GM15510 (cell line): ENCODE data around the gene CCR3.

Experiments used
- POLR2A ChIP-seq: IDR thresholded peaks from 3 replicates; pipeline ENCODE4 v1.6.1; 2011; ENCODE audit warnings: borderline replicate concordance; ENCODE audit not compliant: insufficient read length; ENCODE audit errors: extremely low read depth

CCR3 gene

DNA sequence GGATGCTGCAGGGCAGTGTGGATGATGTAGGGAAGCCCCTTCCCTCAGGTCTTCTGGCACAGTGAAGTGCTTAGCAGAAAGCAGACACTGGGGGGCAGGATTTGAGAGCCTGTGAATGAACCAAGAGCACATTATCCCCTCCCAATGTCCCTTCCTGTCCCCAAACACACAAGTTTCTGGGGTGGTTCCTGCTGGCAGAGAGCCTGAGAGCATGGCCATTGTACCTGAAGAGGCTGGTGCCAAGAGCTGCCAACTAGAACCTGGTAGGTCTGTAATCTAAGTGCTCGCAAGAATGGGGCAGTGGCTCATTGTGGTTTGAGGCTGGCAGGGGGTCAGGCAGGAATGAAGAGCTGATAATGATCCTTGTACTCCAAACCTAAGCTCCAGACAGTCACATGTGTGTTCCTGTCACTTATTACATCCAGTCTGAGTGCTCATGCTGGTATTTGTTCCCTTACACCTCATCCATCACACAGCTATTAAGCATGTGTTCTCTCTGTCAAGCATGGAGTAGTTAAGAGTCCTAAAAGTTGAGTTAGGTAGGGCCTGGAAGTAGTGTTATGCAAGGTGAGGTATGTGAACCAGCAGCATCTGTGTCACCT lies 27.4 kb upstream of the CCR3 start:
- TF ChIP-seq POLR2A = no peak

DNA sequence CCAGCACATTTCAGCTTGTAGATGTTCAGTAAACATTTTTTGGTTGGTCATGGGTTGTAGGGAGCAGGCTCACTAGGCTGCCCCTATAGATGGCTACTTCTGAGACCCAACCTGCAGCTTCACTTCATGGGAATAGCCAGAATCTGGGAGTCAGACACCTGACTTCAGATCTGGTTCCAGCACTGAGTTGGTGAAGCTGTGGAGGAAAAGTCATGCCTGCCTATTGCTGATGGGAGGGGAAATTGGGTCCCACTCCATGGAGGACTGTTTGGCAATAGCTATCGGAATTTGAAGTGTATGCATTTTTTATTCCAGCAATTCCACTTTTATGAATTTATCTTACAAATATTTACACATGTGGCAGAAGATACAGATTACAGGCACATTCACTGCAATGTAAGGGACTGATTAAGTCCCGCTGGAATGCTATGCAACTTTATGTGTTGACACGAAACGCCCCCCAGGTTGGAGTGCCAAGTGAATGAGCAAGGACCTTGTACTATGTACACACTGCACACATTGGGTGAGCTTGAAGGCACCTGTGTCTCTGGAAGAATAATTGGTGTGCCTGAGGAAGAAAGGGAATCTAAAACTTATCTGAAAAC lies 26.3 kb upstream of the CCR3 start:
- TF ChIP-seq POLR2A = no peak

DNA sequence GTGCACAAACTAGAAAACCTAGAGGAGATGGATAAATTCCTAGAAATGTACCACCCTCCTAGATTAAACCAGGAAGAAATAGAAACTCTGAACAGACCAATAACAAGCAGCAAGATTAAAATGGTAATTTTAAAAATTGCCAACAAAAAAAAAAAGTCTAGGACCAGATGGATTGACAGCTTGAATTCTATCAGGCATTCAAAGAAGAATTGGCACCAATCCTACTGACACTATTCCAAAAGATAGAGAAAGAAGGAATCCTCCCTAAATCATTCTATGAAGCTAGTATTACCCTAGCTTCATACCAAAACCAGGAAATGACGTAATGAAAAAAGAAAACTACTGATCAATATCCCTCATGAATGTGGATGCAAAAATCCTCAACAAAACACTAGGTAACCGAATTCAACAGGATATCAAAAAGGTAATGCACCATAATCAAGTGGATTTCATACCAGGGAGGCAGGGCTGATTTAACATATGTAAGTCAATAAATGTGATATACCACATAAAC lies 24.0 kb upstream of the CCR3 start:
- TF ChIP-seq POLR2A = no peak

DNA sequence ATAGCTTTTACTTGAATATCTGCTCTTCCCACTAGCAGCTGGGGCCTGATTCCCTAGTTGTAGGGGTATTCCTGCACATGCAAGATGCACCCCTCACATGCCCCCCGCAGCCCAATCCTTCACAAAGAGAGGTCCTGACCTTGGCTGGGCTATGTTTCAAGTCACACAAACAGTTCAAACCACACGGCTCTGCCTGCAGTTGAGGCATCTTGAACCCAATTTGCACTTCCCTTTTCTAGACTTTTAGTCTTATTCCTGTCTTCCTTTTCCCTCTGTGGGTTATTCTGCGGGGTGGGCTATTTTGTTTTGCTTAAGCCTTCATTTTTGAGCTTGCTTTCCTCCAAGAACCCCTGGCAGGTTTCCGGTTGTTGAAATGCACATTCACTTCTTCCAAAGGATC lies 20.9 kb upstream of the CCR3 start:
- TF ChIP-seq POLR2A = no peak

DNA sequence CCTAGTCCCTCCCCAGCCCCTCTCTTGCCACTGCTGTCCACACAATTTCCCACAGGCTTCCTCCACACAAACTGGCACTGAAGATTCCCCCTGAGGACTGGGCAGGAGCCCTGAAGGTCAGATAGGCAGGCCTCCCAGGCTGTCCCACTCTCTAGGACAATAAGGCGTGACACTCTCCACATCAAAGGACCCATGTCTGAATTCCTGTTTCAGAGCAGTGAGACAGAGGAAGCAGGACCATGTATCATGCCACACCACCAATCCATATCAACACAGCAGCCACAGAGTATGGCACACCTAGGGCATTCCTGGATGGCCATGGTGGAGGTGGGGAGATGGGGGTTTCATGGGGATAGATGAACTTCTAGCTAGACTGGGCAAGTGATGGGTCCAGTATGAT lies 20.3 kb upstream of the CCR3 start:
- TF ChIP-seq POLR2A = no peak

DNA sequence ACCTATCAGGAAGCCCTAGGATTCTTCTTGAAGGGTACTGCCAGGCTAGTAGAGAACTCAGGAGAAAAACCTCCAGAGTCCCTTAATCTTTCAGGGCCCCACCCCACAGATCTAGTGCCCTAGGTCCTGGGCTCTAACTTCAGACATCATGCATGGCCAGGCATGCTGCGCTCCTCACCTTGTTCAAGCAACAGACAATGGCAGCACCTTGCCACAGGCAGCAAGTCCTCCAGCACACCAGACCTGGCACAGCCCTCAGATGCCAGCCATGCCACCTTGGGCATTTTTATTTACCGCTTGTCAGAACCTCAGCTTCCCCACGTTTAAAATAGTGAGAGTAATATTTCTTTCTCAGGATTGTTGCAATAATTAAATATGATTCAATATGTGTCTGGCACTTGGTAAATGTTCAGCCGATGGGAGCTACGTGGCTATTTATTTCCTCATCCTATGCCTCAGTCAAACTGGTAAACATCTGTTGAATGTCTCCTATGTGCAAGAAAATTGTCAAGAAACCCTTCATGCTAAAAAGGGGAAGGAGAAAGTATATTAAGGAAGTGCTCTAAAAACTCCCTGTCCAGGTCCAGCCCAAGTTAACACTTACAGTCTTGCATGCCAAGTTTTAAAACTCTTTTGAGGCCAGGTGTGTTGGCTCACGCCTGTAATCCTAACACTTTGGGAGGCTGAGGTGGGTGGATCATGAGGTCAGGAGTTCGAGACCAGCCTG lies 19.7 kb upstream of the CCR3 start:
- no peak for TF ChIP-seq POLR2A

DNA sequence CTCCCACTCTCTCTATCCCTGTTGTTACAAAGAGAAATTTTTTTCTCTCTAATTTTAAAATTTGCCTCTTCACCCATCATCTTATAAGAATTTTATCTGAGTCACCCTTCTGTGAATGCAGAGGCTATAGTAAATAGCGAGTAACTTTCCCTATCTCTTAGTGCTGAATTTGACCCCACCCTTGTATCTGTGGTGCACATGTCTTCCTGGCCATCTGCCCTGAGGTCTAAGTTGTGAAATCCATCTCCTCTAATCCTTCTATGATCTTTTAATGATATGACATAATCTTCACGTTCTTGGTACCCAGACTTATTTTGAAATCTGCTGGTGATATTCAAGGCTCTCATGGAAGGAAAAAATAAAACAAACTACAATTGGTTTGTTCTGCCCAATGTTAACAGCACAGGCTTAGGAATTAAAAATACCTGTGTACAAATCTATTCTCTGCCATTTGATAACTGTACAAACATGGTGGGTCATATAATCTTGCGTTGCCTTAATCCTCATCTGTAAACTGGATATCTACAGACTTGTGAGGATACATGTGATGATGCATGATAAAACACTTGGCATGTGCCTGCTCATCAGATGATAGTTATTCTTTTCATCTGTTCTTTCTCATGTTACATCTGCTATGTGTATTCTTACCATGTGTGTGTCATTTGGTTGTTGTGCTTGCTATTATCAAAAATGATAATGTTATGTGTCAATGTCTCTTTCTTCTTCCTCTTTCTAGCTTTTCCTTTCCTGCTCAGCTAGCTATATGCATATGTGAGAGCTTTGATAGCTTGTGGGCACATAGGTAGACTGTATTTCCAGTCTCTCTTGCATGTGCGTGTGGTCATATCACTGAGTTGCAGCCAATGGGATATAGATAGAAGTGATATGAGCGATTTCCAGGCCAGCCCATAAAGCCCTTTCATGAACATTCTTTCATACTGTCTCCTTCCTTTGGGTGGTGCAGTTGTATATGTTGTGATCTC lies 13.7 kb upstream of the CCR3 start:
- TF ChIP-seq POLR2A = no peak

DNA sequence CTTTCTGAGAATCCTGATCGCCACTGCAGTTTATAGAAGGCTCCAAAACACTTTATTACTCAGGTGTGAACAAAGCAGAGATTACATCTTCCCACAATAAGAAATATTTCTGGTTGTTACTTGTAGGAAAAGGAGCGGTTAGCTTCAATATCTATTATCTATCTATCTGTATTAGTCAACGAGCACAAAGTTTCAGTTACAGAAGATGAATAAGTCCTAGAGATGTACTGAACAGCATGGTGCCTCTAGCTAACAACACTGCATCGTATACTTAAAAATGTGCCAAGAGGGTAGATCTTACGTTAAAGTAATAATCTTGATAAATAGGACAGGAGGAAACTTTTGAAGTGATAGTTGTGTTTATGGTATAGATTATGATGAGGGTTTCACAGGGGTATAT lies 10.9 kb upstream of the CCR3 start:
- no peak for TF ChIP-seq POLR2A

DNA sequence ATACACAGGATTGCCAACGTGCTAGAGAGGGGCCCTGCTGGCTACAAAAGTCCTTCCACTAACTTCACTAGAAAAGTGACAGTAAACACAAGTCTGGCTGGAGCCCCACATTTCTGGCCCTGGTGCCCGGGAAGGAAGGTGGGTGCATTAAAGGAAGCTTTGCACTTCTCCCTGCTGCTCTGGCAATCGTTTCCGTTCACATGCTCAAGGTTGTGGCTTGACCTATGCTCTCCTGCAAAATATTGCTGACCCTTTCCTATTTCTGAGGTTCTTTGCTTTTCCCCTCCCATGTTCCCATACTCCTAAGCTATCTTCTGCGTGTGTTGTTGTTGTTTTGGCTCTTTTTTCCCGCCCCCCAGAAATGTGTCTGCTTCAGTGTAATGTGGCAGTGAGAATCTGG lies 9.1 kb upstream of the CCR3 start:
- no peak for TF ChIP-seq POLR2A

DNA sequence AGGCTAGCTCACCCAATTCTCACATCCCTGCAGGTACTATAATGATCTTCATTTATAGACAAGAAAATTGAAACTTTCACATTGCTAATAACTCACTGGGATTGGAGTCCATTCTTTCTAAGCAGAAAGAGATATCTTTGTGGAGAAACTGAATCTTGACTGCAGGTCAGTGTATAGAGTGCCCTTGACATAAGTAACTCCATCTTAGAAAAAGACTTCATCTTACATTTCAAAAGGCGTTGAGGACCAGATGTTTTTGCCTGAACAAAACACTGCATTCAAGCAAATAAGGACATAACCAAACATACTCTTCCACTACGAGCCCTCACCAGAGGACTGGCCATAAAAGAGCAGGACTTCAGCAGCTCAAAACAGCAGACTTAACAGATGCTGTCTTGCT lies 6.8 kb upstream of the CCR3 start:
- no peak for TF ChIP-seq POLR2A

DNA sequence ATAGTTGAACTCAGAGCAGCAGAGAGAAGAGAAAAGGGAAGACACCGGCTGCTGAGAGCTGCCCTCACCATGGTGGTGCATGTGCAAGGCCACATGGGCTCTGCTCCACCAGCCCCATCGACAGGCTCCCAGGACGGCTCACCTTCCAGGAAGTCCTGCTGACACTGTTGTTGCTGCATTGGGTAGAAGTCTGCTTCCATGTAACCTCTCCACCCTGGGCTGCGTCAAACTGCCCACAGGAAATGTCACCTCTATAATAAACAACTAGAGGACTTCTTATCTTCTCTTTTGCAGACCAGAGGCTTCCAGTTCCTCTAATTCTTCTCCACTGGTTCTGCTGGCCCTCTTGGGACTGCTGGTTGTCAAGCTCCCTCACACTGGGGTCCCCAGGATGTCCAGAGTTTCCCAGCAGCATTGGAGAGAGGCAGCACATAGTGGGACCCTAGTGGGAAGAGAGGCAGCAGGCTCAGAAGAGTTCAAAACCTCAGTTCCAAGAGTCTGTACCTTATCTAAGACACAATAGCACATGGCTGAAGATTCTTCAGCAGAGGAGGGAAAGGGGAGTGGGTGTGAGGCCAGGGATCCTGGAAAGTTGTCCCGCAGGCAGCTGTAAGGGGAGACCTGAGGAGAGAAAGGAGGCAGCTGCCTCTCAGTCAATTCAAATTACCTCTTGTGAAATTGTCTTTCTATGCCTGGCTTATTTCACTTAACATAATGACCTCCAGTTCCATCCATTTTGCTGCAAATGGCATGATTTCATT lies 5.8 kb upstream of the CCR3 start:
- no peak for TF ChIP-seq POLR2A

DNA sequence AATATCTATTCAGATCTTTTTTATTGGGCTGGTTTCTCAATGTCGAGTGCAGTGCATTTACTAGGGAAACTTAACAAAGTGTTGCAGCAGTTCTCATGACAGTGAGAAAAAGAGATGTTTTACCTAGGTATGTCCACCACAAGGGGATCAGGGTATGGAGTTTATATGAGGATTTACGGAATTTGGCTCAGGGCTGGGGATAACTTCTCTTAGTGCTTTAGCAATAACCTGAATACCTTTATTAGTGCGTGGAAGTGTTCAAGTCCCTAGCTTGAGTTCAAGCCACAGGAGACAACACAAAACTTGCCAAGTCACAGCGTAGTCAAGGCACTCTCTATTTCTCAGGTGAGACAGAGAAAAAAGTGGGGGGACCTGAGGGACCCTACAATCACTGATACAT lies 3.9 kb upstream of the CCR3 start:
- no peak for TF ChIP-seq POLR2A

DNA sequence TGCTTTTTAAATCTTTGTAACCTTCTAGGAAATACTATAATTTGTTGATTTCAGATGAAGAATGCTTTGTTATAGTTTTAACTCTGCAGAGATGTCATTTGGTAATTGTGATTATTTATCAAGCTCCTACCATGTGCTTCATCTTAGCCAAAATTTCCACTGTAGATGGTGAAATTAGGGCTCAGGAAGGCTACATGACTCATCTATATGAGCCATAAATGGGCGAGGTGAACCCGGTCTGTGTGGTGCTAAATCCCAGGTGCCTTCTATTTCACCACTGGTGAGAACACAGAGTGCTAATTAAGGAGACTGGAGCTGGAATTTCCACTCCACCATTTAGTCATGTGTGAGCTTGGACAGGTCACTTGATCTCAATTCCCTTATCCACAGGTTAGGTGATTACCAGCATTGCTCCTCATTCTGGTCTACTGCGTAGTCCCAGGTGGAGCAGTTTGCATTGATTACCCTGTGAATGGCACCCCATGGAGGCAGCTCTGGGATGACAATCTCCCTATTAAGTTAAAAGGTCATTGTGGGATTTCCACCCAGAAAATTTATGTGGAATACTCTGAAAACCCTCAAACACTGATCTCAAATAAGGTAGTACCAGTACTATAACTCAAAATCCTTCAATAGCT lies 2.8 kb upstream of the CCR3 start:
- no peak for TF ChIP-seq POLR2A

DNA sequence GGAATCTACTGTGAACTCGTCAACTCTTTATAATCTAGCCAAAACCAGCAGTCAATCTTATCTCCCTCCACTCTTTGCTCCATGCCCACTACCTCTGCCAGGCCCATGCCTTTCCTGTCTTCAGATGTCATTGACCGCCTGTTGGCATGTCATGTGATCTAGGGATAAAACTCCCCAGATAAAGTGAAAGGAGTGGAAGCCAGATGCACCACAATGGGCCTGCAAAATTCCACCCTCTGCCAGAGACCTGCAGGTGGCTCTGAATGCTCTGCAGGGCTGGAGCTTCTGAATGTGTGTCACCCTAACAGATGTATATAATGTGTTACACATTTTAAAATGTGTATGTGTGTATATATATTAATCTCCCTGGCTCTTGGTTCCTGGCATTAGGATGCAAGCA lies 2.3 kb upstream of the CCR3 start:
- TF ChIP-seq POLR2A = no peak
